RWPE2 (cell line): Measurements from ENCODE around the gene ZSWIM9.

Source experiments
- ATAC-seq: fragments of 200-7000 bp; cut with Tn5 transposase; 3 replicates; pipeline ENCODE4 v1.9.1; 2021; ENCODE audit warnings: low read depth
- DNase-seq: peaks from one replicate; pipeline ENCODE4 v3.0.0-alpha.2; 2020; ENCODE audit warnings: low spot score
- H3K27ac ChIP-seq: fragments of 450-650 bp; 2 replicates; pipeline ENCODE4 v1.5.1; 2017; ENCODE audit warnings: mild to moderate bottlenecking; ENCODE audit not compliant: poor library complexity, severe bottlenecking
- H3K27me3 ChIP-seq: fragments of 250-450 bp; sonication (Bioruptor Pico); 2 replicates; pipeline ENCODE4 v1.5.1; 2021; ENCODE audit warnings: mild to moderate bottlenecking, moderate library complexity; ENCODE audit not compliant: insufficient read depth, poor library complexity, severe bottlenecking
- H3K36me3 ChIP-seq: fragments of 250-450 bp; sonication (Bioruptor Pico); 2 replicates; pipeline ENCODE4 v1.5.1; 2020; ENCODE audit warnings: low read depth, mild to moderate bottlenecking, moderate library complexity
- H3K4me1 ChIP-seq: fragments of 250-450 bp; sonication (Bioruptor Pico); 2 replicates; pipeline ENCODE4 v1.5.1; 2021; ENCODE audit warnings: mild to moderate bottlenecking, moderate library complexity; ENCODE audit not compliant: insufficient read depth, poor library complexity, severe bottlenecking
- H3K4me3 ChIP-seq: fragments of 250-450 bp; sonication (Bioruptor Pico); 2 replicates; pipeline ENCODE4 v1.5.1; 2021; ENCODE audit warnings: mild to moderate bottlenecking, moderate library complexity; ENCODE audit not compliant: severe bottlenecking
- H3K9me3 ChIP-seq: fragments of 250-450 bp; sonication (Bioruptor Pico); 2 replicates; pipeline ENCODE4 v1.5.1; 2021; ENCODE audit warnings: mild to moderate bottlenecking, moderate library complexity; ENCODE audit not compliant: severe bottlenecking
- TF ChIP-seq, protein P1 (sequence below): fragments of 450-650 bp; IDR thresholded peaks from one replicate; pipeline ENCODE4 v1.5.1; 2017; ENCODE audit warnings: mild to moderate bottlenecking, moderate library complexity; ENCODE audit not compliant: poor library complexity, severe bottlenecking

ZSWIM9 gene

DNA sequence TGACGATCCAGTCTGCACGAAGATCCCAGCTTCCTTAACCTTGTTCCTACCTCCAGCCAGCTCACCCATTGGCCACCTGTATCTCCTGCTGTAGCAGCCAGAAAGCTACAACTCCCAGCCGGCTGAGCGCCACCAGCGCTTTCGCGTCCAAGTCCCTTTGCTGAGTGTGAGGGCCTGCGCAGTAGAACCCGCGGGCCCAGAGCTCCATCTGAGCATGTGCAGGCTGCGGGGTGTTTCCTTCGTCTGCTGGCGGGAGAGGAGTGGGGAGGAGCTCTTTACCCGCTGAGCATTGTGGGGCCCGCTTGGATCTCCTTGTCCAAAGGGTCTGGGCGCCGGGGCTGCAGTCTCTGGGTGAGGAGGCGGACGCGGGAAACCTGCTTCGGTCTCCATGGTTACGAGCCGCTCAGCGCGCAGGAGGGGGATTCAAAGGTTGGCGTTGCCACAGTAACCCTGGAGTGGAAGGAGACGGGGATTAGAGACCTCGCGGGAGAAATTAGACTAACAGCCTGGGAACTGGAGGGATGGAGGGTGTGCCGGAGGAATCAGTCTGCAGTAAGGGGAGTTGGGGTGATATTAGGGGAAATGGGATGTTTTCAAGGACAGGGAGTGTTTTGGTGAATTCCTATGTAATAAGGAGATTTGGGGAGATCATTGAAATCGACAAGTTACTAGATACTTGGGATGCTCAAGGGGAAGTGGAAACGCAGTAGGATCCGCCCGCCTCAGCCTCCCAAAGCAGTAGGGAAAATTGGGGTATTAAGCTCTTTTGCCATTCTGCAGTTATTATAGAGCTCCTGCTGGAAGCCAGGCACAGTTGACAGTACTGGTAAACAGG lies 33.5 kb downstream of the ZSWIM9 start:
- peak; percentile 96 for ATAC-seq
- TF ChIP-seq, protein P1, sequence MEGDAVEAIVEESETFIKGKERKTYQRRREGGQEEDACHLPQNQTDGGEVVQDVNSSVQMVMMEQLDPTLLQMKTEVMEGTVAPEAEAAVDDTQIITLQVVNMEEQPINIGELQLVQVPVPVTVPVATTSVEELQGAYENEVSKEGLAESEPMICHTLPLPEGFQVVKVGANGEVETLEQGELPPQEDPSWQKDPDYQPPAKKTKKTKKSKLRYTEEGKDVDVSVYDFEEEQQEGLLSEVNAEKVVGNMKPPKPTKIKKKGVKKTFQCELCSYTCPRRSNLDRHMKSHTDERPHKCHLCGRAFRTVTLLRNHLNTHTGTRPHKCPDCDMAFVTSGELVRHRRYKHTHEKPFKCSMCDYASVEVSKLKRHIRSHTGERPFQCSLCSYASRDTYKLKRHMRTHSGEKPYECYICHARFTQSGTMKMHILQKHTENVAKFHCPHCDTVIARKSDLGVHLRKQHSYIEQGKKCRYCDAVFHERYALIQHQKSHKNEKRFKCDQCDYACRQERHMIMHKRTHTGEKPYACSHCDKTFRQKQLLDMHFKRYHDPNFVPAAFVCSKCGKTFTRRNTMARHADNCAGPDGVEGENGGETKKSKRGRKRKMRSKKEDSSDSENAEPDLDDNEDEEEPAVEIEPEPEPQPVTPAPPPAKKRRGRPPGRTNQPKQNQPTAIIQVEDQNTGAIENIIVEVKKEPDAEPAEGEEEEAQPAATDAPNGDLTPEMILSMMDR, result no peak
- Histone ChIP-seq H3K4me1 (peaks cover 7% of the 10 kb centered on the region), H3K27me3 (no peaks in the 10 kb centered on the region), H3K27ac (peak overlapping the region; percentile 37), H3K4me3 (peak overlapping the region; percentile 56), H3K9me3 (no peaks in the 10 kb centered on the region), H3K36me3 (peaks cover 10% of the 10 kb centered on the region; the same call in 1 of the 2 replicates)
- DNase-seq, result peak; percentile 94

GRCh38 chr19:48206397-48207093 lies 36.1 kb downstream of the ZSWIM9 start:
- no peak for DNase-seq
- TF ChIP-seq, protein P1, result no peak

DNA sequence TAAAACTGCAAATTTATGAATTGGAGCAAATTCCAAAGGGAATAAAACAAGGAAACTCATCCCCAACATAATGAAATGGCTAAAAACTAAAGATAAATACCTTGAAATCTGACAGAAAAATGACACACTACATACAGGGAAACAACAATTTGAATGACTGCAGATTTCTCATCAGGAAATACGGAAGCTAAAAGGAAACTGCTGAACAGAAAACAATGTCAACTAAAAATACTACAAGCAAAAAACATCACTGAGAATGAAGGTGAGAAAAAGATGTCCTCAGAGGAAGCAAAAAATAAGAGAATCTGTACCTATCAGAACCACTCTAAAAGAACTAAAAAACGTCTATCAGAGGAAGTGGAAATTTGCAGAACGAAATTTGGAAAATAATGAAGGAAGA lies 39.5 kb downstream of the ZSWIM9 start:
- no peak for ATAC-seq

More at GRCh38 chr19:48206397-48207093, 36.1 kb downstream of the ZSWIM9 start:
- no peak for ATAC-seq
- Histone ChIP-seq H3K36me3 (peaks cover 10% of the 10 kb centered on the region; the same call in 1 of the 2 replicates), H3K9me3 (no peaks in the 10 kb centered on the region), H3K4me1 (peaks cover 7% of the 10 kb centered on the region), H3K27me3 (no peaks in the 10 kb centered on the region), H3K27ac (no peak overlapping the region), H3K4me3 (no peak overlapping the region)

GRCh38 chr19:48213959-48214358 lies 43.5 kb downstream of the ZSWIM9 start:
- Histone ChIP-seq H3K4me1 (no peaks in the 10 kb centered on the region), H3K36me3 (no peaks in the 10 kb centered on the region), H3K4me3 (no peak overlapping the region), H3K27ac (no peak overlapping the region), H3K9me3 (no peaks in the 10 kb centered on the region), H3K27me3 (no peaks in the 10 kb centered on the region)
- ATAC-seq (no peak), DNase-seq (no peak)
- TF ChIP-seq, protein P1, result no peak

More for the DNA sequence above, 39.5 kb downstream of the ZSWIM9 start:
- Histone ChIP-seq H3K9me3 (no peaks in the 10 kb centered on the region), H3K27ac (no peak overlapping the region), H3K4me1 (no peaks in the 10 kb centered on the region), H3K4me3 (no peak overlapping the region), H3K36me3 (peaks cover 10% of the 10 kb centered on the region; the same call in 1 of the 2 replicates), H3K27me3 (no peaks in the 10 kb centered on the region)
- TF ChIP-seq, protein P1, result no peak
- no peak for DNase-seq
